Stimulated activated CD8-positive, alpha-beta memory T cell treated with anti-CD3 and anti-CD28 coated beads, Interleukin-12 subunit alpha, Interleukin-12 subunit beta, amount 100 ng/mL, for 1 hour (primary cell): ENCODE measurements around the gene MARCHF4.
"Not testable (repeated sequence)": the region's sequence is repeated elsewhere in the genome, so short reads cannot be mapped to it uniquely, and the experiment has no call there.

Experiments
- DNase-seq: peaks from one replicate; pipeline ENCODE4 v3.0.0-alpha.2; 2020; ENCODE audit warnings: low read depth

MARCHF4 gene

DNA sequence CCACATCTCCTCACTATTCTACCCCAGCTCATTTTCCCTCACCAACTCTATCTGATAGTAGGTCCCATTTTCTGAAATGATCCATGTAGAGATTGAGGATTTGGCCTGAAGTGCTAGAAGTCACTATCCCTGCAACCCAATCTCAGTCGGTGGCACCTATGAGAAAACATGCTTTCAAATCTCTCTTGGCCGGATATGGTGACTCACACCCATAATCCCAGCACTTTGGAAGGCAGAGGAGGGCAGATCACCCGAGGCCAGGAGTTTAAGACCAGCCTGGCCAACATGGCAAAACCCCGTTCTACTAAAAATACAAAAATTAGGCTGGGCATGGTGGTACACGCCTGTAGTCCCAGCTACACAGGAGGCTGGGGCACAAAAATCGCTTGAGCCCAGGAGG, 19.1 kb upstream of the MARCHF4 start:
- no peak for DNase-seq

DNA sequence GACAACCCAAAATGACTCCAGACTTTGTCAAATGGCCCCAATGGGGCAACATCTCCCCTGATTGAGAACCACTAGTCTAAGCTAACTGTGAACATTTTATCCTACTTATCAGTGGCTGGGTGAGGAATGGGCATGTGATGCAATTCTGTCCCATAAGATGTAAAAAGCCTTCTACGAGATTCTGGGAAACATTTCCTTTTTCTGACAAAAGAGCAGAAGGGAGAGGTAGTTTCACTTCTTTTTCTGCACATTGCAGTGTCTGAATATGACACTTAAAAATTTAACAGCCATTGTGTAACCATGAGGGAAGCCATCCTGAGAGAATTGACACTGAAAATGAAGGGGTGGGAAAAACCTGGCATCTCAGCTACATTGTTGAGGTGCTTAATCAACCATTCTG, 17.3 kb upstream of the MARCHF4 start:
- no peak for DNase-seq

DNA sequence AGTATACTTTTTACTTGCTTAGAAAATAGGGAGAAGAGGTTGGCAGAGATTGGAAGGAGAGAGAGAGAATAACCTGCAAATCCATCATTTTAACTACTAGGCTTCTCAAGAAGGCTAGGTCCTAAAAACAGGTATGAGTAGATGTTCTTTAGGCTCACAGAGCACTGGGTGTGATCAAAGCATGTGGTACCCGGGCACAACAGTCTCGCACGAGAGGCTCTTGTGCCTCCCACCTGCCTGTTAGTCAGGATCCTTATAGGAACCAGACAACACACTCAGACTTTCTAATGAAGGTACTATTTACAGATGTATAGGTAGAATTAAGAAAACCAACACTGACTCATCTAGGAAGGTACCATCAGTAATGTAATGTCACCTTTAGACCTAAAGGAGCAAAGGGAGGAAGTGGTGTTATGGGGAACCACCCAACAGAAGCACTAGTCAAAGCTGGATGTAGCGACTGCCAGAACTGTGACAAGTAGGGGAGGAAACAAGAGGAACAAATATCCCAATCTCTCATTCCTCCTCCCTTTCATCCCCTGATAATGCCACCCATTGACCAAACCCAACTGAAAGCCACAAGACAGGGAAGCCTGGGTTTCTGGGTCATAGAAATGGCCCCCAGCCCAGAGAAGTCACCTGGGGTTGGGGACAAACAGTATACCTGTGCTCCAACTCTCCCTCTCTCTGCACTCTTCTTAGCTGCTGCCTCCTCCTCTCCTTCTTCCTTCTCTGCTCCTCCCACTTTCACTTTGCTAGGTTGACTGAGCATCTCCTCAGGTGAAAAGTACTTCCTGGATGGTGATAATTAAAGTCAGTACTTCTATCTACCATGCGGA, 16.0 kb upstream of the MARCHF4 start:
- no peak for DNase-seq

DNA sequence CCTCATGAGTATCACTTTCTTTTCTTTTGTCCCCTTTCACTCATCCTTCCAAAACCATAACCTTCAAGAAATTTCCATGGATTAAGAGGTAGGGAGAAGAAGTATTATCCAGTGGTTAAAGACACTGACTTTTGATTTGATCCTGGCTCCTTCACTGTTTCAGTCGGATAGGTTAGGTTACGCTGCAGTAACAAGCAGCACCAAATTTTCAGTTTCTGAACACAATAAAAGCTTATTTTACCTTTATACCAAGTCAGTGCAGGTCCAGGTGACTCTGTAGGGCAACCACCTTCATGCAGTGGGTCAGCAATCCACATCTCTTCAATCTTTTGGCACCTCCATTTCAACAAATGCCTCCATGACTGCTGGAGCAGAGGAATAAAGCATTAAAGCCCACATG, 15.0 kb upstream of the MARCHF4 start:
- no peak for DNase-seq

DNA sequence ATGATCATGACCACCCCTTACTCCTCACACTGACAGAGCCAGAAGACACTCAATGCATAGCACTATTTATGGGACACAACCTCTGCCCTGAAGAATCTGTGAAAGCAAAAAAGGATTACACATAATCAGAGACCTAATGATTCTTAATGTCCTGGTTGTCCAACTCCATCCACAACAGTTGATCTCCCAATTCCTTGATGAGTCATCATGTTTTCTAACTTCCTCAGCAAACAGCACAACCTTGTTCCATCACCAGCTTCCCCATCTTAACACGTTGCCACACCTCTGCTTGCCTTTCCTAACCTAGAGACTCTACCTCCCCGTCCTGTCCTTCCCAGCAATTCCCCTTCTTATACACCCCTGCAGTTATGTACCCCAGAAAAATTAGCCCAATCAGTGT, 13.2 kb upstream of the MARCHF4 start:
- no peak for DNase-seq

DNA sequence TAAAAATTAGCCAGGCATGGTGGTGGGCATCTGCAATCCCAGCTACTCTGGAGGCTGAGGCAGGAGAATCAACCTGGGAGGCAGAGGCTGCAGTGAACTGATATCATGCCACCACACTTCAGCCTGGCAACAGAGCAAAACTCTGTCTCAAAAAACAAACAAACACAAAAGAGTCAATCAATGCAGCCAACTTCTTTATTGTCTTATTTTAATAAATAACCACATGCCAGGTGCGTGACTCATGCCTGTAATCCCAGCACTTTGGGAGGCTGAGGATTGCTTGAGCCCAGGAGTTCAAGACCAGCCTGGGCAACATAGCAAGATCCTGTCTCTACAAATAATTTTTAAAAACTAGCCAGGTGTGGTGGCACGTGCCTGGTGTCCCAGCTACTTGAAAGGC, 12.1 kb upstream of the MARCHF4 start:
- DNase-seq = not testable (repeated sequence)

DNA sequence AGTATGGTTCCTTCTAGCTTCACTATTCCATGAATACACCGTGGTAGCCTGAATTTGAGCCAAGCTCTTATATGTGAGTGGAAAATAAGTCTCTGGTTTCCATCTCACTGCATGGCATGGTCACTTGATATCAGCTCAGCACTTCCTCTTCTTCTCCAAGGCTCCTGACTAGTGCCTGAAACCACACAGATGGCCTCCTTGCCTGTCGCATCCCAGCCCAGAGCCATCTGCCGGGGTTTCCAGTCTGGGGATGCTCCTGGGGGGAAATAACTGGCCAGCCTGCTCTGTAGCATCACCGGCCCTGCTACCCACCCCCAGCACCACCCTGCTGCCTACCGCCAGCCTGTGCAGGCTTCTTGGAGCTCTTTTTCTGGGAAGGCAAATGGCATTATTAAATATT, 7.7 kb upstream of the MARCHF4 start:
- no peak for DNase-seq

DNA sequence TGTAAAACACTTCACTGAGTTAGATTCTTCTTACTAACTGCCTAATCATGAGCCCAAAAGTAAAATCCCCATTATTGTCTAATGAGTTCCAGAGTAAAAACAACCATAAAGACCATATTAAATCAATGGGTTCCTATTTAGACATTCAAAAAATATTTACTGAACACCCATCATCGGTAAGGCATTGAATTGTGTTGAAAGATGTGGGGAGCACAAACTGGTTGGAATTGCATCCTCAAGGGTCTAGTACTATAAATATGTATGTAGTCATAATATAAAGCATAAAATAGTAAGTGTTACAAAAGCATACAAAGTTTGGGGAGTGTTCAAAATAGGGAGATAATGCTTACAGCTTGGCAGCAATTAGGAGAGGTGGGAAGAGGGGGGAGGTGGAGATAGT, 3.0 kb upstream of the MARCHF4 start:
- no peak for DNase-seq

DNA sequence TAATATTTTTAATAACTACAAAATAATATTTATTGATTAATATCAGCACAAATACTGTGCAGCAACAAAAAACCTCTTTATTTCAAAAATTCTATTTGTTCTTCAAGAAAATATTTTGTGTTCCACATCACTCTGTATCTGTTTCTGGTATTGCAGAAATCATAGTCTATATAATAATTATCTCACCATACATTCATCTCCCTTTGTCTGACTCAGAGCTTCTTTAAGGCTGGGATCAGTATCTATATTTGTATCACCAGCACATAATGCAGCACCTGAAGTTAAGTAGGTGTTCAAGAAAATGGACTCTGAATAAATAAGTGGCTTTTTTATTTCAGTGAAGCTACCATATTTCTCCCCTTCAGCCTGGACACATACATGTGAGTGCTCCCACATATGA, 1.6 kb upstream of the MARCHF4 start:
- no peak for DNase-seq

DNA sequence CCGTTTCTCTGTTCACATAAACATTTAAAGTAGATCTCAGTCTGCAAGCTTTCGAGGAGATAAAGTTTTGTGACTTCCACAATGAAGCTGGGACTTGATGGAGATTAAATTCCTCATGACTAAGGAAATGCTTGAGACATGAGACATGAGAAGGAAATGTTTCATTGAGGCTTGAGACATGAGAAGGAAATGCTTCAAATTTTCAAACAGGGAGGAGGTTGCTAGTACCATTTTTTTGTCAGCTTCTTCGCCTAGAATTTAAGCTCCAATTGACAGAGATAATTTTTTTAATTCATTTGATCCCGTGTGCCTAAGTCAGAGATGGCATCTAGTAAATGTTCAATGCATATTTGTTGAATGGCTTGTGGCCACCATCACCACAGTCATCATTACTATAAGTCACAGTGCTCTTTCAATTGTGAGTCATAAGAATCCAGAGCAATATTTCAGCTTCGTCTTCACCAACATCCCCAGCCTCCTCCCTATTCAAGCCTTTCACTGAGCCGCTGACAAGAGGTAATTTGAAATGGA, 543 bp upstream of the MARCHF4 start:
- DNase-seq = no peak

DNA sequence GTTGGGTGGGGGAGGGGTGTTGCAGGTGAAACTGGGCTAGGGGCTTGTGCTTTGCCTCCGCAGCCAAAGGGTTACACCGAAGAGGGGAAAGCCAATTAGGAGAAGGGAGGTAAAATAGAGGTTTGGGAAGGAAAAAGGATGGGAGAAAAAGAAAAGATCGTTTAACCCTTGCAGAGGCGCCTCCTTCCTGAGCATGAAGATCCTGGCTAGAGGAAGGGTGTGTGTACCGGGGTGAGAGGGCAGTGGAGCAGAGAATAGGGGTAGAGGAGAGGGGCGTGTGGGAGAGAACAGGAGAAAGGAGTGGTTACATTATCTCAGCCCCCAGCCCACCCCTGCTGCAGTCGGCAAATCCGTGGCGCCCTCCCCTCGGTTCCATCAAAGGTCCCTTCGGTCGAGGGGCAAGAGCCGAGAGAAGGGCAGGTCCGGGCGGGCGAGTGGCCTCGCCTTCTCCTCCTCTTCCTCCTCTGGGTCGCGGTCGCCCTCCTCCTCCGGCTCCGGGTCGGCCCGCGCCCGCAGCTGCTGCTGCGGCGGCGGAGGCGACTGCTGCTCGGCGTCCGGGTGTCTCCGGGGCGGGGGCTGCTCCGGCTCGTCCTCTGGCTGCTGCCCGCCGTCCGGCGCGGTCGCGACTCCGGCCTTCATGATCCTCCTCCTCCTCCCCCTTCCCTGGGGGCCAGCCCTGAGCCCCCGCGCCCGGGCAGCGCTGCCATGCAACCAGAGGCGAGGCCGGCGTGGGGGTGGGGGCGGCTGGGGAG, 1.1 kb downstream of the MARCHF4 start:
- DNase-seq = no peak

DNA sequence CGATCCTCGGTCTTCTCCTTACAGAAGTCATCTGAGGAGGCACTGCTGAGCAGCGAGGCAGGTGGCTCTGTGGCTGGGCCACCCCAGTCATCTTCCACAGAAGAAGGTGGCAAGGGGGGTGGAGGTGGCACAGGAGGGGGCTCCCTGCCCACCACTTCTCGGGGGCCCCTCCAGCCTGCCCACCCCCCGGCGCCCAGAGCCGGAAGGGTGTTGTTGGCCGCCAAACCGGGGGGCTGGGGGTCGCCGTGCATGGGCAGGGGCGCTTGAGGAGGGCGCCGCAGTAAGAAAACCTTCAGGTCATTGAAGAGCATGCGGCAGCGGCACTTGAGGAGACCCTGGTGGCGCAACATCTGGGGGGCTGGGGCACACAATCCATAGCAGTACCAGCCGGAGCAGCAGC, 2.5 kb downstream of the MARCHF4 start:
- no peak for DNase-seq

DNA sequence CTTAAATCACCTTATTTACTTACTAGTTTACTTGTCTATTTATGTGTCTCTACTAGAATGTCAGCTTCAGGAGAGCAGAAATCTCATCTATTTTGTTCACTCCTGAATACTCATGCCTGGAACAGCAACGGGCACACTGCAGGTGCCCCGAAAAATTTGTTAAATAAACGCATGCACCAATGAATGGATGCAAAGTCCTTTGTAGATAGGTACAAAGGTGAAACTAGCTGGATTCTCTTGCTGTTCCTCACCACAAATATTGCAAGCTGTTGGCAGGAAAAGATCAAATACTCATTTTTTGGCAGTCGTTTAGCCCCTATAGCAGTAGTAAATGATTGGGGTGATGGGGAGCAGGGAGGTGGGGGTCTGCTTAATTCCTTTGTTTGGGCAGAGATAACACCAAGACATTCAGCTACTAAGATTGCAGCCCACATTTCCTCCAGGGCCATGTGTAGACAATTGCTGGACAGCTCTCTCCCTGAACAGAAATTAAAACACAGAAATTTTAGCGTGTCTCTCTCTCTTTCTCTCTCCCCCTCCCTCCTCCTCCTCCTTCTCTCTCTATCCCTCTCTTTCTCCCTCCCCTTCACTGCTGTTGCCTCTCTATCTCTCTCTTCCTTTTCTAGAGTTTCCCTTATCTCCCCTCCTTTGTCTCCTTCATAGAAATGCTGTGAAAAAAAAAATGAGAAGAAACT, 5.4 kb downstream of the MARCHF4 start:
- DNase-seq = no peak

DNA sequence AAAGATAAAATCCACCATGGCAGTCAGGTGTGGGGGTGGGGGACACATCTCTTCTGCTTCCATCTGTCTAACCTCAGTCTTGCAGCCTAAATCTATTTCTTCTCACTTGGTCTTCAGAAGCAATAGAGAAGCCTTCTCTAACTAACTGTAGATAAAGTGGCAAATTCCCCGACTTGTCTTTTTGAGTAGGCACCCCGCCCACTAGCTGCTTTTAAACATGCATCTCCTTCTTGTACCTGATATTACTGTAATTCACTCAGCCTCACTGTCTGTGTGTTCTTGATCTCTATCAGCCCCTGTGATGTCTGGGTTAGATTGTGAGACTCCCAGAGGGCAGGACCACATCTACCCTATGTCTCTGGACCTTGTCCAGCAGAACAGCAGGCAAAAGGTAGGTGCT, 6.8 kb downstream of the MARCHF4 start:
- DNase-seq = no peak

DNA sequence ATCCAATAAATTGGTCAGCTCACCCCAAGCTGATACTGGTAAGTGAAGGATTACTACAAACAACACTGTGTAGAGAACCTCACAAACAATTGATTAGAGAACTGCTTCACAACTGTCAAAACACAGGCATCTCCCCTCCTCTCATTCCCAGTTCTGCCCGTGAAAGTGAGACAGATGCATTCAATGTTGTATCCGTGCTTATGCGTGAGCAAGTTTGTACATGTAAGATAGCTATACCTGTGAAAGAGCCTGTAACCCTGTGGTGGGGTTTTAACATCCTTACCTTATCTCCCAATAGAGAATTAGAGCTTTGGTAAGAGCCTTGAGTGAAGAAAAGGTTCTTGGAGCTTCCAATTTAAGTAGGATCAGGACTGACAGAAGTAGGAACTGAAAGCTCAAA, 9.1 kb downstream of the MARCHF4 start:
- no peak for DNase-seq

DNA sequence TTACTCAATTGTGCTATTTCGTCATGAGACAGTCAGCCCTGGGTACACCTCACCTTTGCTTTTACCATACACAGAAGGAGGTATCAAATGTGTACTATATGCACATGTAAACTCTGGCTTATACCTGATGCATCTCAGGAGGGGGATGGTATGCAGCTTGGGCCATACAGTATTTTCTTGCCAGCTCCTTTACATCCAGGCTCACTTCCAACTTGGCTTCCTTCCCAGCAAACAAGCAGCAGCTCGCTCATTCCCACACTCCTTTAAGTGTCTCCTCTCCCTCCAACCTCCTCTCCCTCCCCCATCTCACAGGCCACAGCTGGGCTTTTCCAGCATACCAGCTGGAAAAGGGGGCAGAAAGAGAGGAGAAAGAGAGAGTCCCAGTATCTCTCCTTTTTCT, 9.6 kb downstream of the MARCHF4 start:
- no peak for DNase-seq

DNA sequence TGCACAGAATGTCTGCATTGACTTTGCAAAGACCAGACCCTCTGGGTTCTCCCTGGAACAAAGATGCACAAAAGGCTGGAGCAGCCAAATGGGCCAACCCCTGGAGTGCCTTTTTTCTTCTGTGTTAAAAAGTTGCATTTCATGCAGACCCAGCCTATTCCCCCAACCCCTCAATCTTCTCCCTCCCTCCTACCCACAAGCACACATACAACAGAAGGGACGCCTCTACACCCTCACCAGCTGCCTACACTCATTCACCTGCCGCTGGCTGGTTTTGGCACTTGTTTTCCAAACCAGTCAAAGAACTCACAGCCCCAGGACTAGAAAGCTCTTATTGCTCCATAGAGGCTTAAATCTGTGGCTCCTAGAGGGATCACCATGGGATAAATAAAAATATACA, 16.6 kb downstream of the MARCHF4 start:
- DNase-seq = no peak

DNA sequence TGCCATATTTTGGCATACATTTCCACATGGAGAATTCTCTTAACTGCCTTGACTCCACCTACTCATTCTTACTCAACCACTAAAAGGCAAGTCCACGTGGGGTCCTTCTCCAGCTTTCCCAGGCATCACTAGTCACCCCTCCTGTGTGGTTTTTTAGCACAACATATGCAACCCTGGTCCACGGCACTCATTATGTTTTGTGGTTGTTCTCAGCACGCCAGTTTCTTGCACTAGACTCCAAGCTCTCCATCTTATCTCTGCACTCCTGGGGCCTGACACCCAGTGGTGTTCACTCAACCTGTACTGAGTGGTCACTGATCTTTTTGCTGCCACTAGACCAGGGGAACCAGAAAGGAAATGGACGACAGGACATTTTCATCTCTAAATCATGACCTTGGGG, 18.0 kb downstream of the MARCHF4 start:
- DNase-seq = no peak

DNA sequence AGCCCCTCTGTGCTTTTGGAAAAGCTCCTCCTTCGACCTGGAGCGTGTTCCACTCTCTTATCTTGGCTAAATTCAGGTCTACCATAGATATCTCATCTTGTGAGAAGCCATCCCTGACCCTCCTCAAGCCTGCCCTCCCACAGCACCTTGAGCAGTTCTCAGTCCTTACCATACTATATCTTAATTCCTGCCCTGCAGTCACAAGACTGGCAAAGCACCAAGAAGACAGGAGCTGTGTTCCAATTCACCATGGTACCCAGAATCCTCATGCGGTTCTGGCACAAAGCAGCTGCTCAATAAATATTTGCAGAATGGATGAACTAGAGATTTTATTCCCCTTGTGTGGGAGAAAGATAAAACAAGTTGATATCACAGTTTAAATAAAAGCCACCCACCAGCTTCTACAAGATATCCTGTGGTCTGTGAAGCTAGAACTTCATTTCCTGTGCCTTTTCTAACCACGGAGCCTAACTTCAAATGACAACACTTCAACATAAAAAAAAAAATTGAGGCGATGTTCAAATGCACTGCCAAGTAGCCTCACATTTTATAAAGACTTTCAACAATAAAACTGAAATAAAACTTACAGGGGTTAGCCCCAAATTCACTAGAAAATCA, 19.5 kb downstream of the MARCHF4 start:
- DNase-seq = no peak

DNA sequence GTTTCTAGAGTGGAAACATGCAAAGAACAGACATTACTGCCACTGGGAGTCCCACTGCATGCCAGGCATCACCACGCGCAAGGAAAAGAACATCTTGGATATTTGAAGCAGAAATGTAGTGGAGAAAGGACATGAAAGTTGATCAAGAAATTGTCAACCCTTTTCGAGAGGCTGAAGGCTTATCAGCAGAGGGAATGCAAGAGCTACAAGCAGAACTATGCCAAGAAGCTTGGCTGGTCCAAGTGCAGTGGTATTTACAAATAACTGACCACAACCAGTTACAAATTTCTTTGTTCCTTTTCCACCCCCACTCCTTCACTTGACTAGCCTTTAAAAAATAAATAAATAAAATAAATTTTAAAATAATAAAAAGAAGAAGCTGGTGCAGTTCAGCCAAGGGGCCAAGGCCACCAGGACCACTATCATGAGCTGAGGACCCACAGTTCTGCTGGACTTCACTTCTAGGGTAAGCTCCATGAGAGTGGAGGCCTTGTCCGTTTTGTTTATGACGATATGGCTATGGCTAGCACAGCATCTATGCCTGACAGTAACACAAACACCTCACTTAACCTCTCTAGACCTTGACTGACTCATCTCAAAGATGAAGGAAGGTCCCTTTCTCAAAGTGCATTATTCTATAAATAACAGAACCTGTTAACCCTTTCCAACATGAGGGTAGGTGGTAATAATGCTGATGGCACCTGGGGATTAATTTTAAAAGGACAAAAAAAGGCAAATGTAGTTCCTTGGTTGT, 20.9 kb downstream of the MARCHF4 start:
- no peak for DNase-seq

DNA sequence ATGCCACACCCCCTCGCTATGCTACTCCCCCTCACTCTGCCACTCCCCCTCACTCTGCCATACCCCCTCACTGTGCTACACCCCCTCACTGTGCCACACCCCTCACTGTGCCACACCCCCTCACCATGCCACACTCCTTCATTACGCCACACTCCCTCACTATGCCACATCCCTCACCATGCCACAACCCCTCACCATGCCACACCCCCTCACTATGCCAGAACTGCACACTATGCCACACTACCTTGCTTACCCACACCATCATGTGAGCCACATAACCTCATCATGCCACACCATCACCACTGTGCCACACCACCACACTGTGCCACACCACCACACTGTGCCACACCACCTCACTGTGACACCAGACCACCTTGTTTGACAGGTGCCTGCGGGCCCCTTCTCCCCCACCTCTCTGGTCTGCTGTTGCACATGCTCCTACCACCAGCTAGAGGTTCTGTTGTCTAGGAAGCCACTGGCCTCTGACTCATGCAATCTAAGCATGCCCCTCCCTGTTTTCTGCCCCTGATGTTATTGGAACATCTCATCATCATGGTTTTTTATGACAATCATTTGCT, 22.0 kb downstream of the MARCHF4 start:
- no peak for DNase-seq
